ENCODE results near the gene ZFAND3.

DNA sequence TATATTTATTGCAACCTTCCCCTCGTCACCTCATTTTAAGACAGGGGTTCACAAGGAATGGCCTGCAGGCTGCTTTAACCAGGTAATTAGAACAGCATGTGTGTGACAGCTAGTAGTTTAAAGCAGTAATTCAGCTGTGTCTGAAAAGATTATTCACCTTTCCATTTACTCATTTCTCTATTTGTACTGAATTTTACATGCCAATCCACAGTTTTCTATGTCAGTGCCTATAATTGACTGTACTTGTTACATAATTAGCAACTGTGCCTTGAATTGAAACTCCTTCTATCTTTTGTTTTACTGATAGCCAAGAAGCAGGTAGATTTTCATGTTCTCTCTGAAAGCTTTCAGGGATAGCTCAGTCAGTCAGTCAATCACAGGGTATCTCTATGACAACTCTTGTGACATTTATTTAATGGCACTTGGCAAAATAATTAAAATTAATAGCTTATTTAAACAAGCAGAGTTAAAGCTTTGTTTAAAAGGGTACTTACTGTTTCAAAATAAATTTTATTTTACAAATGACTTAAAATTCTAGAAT is 214.0 kb downstream of the ZFAND3 start:
- TF ChIP-seq, protein P1, sequence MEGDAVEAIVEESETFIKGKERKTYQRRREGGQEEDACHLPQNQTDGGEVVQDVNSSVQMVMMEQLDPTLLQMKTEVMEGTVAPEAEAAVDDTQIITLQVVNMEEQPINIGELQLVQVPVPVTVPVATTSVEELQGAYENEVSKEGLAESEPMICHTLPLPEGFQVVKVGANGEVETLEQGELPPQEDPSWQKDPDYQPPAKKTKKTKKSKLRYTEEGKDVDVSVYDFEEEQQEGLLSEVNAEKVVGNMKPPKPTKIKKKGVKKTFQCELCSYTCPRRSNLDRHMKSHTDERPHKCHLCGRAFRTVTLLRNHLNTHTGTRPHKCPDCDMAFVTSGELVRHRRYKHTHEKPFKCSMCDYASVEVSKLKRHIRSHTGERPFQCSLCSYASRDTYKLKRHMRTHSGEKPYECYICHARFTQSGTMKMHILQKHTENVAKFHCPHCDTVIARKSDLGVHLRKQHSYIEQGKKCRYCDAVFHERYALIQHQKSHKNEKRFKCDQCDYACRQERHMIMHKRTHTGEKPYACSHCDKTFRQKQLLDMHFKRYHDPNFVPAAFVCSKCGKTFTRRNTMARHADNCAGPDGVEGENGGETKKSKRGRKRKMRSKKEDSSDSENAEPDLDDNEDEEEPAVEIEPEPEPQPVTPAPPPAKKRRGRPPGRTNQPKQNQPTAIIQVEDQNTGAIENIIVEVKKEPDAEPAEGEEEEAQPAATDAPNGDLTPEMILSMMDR (conservative IDR thresholded peaks at IDR 0.05; ENCODE audit: low read depth, low read length): no peak
- no peak for TF ChIP-seq EZH2 (IDR thresholded peaks at IDR 0.05; ENCODE audit: low read length, unreplicated experiment)

Data from PC-3 (cell line).